ENCODE data around the gene ALG6.
"Not testable (repeated sequence)": the region's sequence is repeated elsewhere in the genome, so short reads cannot be mapped to it uniquely, and the experiment has no call there.

ALG6 gene

DNA sequence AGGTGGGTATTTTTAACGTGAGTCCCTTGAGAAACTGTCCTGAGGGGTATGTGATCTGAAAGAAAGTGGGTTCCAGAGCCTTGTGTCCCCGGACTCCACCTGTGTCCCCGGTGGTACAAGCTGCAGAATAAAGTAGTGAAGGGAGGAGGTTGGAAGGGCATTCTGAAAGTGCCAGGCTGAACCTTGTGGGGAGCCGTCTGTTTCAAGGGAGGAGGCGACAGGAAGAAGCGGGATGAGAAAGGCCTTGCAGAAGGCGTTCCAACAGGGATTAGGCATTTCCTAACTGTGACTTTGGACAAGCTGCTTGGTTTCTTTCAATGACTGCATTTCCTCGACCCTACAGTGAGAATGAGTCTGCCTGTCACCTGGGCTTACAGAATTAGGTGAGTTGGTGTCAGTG, 39.3 kb upstream of the ALG6 start:
- no peak for DNase-seq (ENCODE audit: low read depth in 2 of 2, low spot score in 1 of 2)

- no peak for DNase-seq (ENCODE audit: low read depth in 2 of 2, low spot score in 1 of 2)
These were observed 38.6 kb upstream of the ALG6 start for GRCh38 chr1:63328781-63329180.

GRCh38 chr1:63329621-63330330, 37.7 kb upstream of the ALG6 start:
- no peak for DNase-seq (ENCODE audit: low read depth in 2 of 2, low spot score in 1 of 2)

GRCh38 chr1:63330331-63330916, 37.0 kb upstream of the ALG6 start:
- no peak for DNase-seq (ENCODE audit: low read depth in 2 of 2, low spot score in 1 of 2)

DNA sequence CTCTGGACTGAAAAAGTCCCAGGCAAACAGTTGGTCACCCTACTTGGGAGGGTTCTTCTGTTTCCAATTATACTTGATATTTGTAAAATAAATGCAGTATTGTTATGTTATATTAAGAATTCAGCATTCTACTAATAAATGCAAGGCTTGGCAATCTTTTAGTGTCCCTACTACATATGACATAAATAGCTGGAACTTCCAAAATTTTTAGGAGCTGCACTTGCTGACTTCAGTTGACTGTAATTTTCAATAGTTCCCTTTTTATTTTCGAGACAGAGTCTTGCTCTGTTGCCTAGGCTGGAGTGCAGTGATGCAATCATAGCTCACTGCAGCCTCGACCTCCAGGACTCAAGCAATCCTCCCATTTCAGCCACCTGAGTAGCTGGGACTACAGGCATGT, 25.0 kb upstream of the ALG6 start:
- DNase-seq (ENCODE audit: low read depth in 2 of 2, low spot score in 1 of 2), result no peak

- no peak for DNase-seq (ENCODE audit: low read depth in 2 of 2, low spot score in 1 of 2)
These were observed 23.5 kb upstream of the ALG6 start for GRCh38 chr1:63343922-63344321.

DNA sequence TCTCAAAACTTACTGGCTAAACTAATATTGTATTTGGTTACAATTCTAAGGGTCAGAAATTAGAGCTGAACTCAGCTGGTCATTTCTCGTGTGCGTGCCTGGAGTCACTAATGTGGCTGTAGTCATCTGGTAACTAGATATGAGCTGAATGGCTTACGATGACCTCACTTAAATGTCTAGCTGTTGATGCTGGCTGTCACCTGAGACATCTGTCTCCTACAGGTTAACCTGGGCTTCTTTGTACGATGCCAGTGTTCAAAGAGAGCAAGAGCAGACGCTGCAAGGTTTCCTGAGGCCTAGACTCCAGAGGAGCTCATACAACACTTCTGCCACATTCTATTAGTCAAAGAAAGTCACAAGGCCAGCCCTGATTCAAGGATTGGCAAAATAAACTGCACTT, 17.1 kb upstream of the ALG6 start:
- DNase-seq (ENCODE audit: low read depth in 2 of 2, low spot score in 1 of 2), result no peak

GRCh38 chr1:63352736-63353135, 14.7 kb upstream of the ALG6 start:
- no peak for DNase-seq (ENCODE audit: low read depth in 2 of 2, low spot score in 1 of 2)

- not testable (repeated sequence) for DNase-seq (ENCODE audit: low read depth in 2 of 2, low spot score in 1 of 2)
These were observed 11.2 kb upstream of the ALG6 start for GRCh38 chr1:63356234-63356633.

DNA sequence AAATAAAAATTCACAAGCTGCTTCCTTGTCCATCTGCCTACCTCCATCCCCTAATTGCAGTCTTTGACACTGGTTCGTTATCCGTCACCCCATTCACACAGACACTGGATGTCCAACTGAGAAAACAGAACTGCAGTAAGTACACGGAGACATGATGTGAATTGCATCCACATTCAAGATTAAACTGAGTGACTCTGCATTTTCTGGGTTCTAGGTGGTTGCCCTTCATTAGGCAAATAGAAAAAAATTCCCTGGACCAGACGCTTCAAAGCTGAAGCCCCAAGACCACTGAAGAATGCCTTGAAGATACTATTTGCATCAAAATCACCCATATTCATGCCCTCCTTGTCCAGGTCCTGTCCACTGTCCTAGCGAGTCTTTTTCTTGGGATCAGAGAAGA, 7.9 kb upstream of the ALG6 start:
- no peak for DNase-seq (ENCODE audit: low read depth in 2 of 2, low spot score in 1 of 2)

DNA sequence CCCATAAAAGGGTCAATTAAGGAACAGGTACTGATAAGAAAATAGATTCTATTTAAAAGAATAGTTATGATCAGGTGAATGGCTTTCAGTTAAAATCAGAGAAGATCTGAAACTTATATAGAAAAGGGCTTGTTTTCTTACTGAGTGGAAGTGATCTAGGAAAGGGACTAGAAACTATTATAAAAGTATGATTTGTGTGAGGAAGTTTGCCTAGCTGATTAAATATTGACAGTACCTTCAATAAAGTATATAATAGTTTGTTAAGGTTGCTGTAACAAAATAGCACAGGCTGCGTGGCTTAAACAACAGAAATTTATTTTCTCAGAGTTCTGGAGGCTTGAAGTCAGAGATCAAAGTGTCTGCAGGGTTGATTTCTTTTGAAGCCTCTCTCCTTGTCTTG, 5.4 kb upstream of the ALG6 start:
- DNase-seq (ENCODE audit: low read depth in 2 of 2, low spot score in 1 of 2), result no peak

GRCh38 chr1:63362578-63362977, 4.8 kb upstream of the ALG6 start:
- no peak for DNase-seq (ENCODE audit: low read depth in 2 of 2, low spot score in 1 of 2)

DNA sequence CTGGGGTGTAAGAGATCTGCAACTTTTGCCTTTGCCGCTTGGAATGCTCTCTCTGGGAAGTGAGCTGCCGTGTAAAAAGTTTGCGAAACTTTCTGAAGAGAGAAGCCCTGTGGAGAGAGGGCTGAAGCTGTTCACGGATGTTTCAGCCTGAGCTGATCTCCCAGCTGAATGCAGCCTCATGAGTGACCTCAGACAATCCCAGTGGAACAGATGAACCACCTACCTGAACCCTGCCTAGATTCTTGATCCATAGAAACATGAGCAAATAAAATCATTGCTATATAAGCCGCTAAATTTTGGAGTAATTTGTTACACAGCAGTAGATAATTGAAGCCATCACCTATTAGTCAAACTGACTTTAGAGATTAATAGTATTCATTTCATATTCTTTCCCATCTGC, 4.4 kb upstream of the ALG6 start:
- DNase-seq (ENCODE audit: low read depth in 2 of 2, low spot score in 1 of 2), result no peak

DNA sequence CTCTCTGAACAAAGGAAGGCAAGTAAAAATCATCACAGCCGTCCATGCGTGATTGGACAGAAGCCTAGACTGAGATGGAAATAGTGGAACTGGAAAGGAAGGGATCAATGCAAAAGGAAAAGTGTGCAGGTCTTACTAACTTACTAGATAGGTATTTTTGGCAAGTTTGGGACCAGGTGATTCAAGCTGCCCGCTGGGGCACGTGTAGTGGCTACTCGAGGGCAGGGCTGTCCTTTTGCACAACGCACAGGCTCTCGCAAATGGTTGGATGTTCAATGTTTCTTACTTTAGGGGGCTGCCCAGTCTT, 566 bp upstream of the ALG6 start:
- no peak for DNase-seq (ENCODE audit: low read depth in 2 of 2, low spot score in 1 of 2)

DNA sequence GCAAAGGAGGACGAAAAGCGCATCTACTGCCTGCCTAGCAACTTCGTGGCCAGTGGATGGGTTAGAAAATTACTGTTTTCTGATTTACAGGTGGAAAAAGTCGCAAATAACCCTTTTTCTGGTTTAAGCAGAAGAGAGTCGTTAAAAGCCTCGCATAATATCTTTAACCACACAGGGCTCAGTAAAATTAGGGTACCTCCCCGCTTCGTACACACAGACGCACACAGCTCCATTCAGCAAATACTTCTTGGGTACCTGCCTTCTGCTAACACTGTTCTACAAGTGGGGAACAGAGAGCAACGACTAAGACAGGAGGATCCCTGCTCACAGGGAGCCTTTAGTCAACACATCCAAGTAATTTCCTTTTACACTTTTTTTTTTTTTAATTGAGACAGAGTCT, 704 bp downstream of the ALG6 start:
- DNase-seq (ENCODE audit: low read depth in 2 of 2, low spot score in 1 of 2), result no peak

- DNase-seq (ENCODE audit: low read depth in 2 of 2, low spot score in 1 of 2), result no peak
These were observed 12.2 kb downstream of the ALG6 start for GRCh38 chr1:63379583-63379982.

DNA sequence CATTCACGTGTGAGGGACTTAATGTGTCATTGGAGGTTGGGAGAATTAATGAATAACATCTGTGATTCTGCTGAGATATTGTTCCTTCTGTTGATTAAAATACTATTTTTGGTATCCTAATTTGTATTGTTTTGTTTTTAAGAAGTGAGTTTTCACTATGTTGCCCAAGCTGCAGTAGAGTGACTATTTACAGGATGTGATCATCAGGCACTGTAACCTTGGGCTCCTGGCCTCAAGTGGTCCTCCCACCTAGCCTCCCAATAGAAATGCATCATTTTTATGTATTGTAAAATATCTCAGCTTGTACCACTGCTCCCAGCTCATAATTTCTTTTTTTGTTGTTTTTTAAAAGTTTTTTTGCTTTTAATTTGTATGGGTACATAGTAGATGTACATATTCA, 14.3 kb downstream of the ALG6 start:
- no peak for DNase-seq (ENCODE audit: low read depth in 2 of 2, low spot score in 1 of 2)

- DNase-seq (ENCODE audit: low read depth in 2 of 2, low spot score in 1 of 2), result no peak
These were observed 34.5 kb downstream of the ALG6 start for GRCh38 chr1:63401945-63402344.

DNA sequence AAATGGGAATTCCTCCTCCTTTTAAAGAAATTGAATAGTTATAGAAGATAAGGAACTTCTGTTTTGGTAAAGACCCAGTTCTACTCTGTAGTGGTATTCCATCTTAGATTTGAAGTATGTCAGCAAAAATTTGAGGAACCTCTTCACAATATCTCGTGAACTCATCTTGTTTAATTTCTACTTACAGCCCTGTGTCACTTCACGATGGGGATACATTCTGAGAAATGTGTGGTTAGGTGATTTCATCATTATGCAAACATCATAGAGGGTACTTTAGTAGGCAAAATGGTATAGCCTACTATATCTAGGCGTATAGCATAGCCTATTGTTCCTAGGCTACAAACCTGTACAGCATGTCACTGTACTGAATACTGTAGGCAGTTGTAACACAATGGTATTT, 36.0 kb downstream of the ALG6 start:
- no peak for DNase-seq (ENCODE audit: low read depth in 2 of 2, low spot score in 1 of 2)

DNA sequence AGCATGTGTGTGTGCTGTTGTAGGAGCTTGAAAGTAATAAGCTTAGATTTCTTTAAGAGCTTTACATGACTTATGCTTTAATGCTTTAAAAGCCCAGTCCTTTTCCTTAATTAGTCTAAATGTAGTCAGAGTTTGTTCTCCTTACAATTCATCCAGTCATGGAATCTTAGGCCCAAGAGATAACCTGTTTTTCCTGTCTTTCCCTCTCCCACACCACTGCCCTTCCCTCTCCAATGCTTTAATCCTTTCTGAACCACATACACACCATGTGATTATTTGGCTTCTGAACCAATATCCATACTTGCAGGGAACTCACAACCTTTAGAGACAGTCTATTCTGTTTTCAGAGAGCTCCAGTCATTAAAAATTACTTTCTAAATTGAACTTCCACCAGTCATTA, 37.6 kb downstream of the ALG6 start:
- no peak for DNase-seq (ENCODE audit: low read depth in 2 of 2, low spot score in 1 of 2)

DNA sequence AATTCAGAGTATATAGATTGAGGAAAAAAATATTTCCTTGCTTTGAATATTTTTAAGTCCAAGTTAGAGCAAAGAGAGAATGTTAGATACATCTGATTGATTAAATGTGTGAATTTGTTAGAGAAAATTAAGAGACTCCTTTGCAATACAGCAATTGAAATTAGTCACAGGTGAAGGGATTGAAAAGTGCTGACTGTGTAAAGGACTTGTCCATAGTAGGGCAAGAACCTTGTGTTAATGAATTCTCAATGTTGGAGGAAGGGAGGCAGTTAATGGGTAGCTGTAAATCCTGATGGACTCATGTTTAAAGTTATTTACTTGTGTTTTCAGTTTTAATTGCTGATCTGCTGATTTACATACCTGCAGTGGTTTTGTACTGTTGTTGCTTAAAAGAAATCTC, 38.6 kb downstream of the ALG6 start:
- DNase-seq (ENCODE audit: low read depth in 2 of 2, low spot score in 1 of 2), result no peak

- DNase-seq (ENCODE audit: low read depth in 2 of 2, low spot score in 1 of 2), result no peak
These were observed 39.6 kb downstream of the ALG6 start for GRCh38 chr1:63407002-63407401.

DNA sequence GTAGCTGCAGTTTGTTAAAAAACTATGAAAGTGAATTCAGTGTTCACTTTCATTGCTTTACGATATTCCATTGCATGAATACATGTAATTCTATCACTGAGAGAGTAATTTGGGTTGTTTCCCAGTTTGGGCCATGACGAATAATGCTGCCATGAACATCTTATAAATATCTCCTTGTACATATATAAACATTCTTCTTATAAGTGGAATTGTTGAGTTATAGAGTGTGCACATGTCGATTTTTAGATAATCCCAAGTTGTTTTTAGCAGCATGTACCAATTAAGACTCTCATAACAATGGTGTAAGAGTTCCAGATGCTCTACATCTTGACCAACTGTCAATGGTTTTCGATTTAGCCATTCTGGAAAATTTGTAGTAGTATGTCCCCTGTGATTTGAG, 40.9 kb downstream of the ALG6 start:
- DNase-seq (ENCODE audit: low read depth in 2 of 2, low spot score in 1 of 2), result no peak

- no peak for DNase-seq (ENCODE audit: low read depth in 2 of 2, low spot score in 1 of 2)
These were observed 43.6 kb downstream of the ALG6 start for GRCh38 chr1:63411066-63411465.

All from stimulated activated CD8-positive, alpha-beta memory T cell treated with anti-CD3 and anti-CD28 coated beads, Interleukin-4, amount 100 ng/mL, for 4 hours (primary cell).